GM19455 (cell line): Measurements from ENCODE around the gene BCLAF3.

ENCODE experiments used
- ATAC-seq: cut with Tn5 transposase; IDR thresholded peaks from one replicate; pipeline ENCODE4 v1.9.1; 2021; ENCODE audit not compliant: unreplicated experiment

Gene BCLAF3

DNA sequence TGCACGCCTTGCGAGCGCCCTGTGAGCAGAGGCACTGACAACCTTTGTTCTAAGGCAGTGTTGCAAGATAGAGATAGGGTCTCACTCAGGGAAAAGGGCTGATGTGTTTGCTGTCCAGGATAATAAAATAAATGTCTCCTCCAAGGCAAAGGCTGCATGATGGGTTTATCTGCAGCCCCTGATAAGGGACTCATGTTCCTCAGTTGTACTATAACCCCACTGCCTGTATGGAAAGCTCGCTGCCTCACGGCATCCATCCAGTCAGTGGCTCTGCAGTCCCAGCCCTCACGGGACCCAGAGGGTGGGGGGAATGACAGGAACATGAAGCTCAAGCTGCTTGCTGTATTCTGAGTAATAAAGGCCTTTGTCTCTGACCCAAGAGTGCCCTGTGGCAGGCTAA is 22.6 kb downstream of the BCLAF3 start:
- no peak for ATAC-seq

DNA sequence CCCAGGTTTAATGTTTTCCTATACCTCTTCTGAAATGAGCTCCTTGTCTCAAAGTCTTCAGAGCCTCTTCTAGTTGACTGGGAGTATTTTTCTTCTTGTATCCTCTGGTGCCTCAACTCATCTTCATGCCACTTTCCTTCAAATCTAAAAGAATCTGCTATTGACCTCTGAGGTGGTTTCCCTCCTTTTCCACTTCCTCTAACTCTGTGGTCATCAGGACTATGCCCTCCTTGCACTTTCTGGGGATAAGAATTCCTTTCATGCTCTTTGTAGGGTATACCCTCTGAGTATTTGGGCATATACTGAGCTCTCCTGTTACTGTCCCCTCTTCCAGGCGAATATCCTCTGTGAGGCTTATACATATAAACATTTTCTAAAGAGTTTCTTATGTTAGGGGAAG is 24.8 kb downstream of the BCLAF3 start:
- ATAC-seq, result no peak

DNA sequence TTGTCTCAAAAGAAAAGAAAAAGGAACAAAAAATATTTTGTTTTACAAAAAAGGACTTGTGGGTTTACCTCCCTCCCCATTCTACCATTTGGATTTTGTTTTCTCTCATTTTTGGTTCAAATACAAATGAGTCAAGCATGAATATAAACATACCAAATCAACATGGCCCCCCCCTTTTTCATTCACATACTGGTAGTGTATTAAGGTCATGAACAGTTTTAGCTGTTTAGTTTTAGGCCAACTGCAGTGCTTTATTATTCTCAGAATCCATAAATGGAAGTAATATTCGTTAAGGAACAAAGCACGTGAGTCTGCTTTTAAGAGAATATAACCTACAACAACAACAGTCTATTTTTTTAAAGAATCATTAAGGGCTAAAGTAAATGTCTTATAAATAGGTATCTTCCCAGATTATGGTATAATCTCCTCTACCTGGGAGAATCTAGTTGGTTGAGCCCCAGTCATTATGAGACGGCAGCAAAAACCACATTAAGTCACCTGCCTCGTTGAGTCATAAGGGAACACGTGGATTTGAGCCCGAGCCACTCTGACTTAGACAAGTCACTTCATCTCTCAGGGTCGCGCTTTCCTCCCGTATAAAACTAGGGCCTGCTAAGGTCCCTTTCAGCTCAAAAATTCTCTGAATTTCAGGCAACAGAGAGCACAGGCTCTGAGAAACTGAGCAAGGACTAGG is 26.7 kb downstream of the BCLAF3 start:
- ATAC-seq, result no peak

DNA sequence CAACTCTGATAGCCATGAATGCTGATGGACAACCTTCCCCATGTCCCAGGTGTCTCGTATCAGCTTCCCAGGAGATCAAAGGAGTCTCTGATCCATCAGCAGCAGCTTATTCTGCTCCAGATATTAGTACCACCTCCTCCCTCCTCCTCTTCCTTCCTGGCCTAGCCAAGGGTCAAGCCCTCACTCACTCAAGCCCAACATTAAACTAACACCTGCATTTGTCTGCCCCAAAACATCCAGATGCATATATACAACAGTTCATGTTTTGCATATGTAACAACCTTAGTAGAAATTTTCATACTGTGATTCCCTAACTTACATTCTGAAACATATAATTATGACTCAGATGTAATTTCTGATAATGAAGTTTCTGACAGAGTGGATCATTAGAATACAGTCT is 29.9 kb downstream of the BCLAF3 start:
- ATAC-seq, result no peak

GRCh38 chrX:19958552-19959486 is 32.0 kb downstream of the BCLAF3 start:
- no peak for ATAC-seq

DNA sequence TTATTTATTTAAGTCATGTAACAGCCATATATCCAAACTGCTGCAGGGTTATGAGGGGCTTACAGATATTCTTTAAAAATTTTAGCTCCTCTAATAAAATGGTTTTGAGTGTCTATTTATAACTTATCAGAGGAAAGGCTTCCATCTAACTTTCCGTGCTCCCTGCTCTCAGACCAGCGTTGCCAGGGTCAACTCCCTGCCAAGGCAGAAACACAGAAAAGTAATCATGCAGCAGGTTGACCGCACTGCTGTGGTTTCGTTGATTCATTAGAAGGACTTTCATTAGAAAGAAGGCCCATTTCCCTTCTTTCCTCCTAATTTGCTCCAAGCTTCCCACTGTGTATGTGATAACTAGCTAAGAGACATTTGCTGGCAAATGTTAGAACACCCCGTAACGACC is 33.9 kb downstream of the BCLAF3 start:
- no peak for ATAC-seq

- no peak for ATAC-seq
Observed at GRCh38 chrX:19956306-19956705, 34.6 kb downstream of the BCLAF3 start.

DNA sequence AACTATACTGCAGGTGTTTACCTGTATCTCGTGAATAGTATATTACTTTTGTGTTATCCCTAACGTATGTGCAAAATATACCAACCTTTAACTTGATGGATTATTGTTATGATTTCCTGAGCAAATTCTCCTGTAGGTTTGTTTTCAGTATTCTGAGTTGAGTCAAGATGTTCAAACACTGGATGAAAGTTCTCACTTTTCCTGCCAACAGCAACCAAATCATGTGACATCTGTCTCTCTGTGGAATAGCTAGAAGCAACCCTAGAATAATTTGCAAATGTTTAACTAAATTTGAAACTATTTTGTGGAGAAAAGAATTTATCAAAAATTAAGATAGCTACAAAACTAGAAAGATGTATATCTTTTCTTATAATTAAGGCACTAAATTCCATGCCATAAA is 35.6 kb downstream of the BCLAF3 start:
- ATAC-seq, result no peak

DNA sequence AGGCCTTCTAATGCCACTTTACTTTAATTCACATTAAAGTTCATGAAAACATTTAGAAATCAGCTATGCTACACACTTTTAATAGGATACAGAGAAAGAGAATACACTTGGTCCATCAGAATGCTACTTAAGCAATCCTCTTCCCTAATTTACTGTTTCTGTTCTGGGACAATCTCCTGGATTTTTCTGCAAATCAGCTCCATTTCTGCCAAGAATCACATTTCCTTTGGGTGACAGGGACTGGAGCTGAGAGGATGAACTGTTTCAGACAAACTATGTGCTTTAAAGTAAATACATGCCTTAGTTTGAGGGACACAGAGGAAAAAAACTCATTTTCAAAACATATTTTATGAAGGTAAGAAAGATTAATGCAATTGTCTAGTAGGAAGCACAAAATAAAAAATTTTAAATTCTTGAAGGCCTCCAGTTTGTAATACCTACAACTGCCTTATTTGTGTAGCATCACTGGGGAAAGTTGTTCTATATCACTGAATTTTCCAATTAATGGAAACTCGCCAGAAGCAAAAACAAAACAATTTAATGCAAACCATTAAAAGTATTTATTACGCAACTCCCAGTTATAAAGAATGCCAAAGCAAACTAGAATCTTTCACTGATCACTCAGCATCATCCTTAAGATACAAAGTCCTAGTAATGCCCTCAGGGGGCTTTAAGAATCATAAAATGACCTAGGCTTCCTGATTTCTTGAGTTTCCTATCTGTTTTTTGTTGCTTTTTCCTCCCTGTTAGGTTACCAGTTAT is 36.3 kb downstream of the BCLAF3 start:
- ATAC-seq, result no peak

GRCh38 chrX:19953145-19953544 is 37.7 kb downstream of the BCLAF3 start:
- ATAC-seq, result no peak

DNA sequence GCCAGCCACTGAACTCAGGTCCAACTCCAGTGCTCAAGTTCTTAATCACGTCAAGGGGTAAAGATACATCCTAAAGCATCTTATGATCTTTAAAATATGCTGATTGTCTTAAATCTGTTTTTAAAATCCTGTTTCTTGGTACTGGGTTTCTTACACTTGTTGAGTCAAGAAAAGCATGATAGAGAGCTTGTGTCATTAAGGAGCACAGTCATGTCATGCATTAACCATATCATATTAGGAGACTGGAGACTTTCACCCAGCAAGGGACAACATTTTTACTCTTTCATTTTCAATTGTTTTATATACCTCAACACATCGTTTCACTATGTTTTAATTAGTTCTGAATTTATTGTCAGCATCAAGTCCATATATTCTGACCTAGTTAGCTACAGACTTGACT is 41.5 kb downstream of the BCLAF3 start:
- no peak for ATAC-seq

DNA sequence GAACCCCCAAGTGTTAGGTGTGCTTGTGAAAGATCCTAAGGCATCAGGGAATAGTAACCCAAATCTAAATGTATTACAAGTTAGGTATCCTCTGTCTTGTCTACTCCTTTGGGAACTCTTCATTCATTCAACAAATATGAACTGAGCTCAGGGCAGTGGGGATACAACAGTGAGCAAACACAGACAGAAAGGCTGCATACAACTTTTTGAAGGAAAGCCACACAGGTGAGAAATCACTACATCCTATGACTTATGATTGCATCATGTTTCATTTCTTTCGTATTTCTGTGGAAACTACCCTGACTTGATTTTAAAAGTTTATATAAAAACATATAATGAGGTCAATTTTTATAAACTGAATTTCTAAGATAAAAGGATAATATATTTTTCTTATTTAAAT is 43.2 kb downstream of the BCLAF3 start:
- no peak for ATAC-seq
